Measurements from ENCODE around the gene ZNF718.
"Not testable (repeated sequence)": the region's sequence is repeated elsewhere in the genome, so short reads cannot be mapped to it uniquely, and the experiment has no call there.

Gene ZNF718

GRCh38 chr4:124275-125081 is at the start of gene ZNF718:
TSS of gene ZNF718 (plus strand) at chr4:124501. CDS start at chr4:124671, 170 bp downstream.
- in situ Hi-C loops (cut with MboI; ENCODE audit: low pct_unique_long_range_greater_than_20kb, low sequenced_read_pairs): no loop called here

GRCh38 chr4:85951-86350 is 38.4 kb upstream of the ZNF718 start:
- no peak for DNase-seq
- in situ Hi-C loops (cut with MboI; ENCODE audit: low pct_unique_long_range_greater_than_20kb, low sequenced_read_pairs): no loop called here

More at GRCh38 chr4:124275-125081, at the start of gene ZNF718:
- DNase-seq: peak; percentile 98

- DNase-seq; in situ Hi-C loops (cut with MboI; ENCODE audit: low pct_unique_long_range_greater_than_20kb, low sequenced_read_pairs): not testable (repeated sequence)
These were observed 37.6 kb upstream of the ZNF718 start for GRCh38 chr4:86559-87324.

GRCh38 chr4:98386-98785 is 25.9 kb upstream of the ZNF718 start:
- in situ Hi-C loops (cut with MboI; ENCODE audit: low pct_unique_long_range_greater_than_20kb, low sequenced_read_pairs): no loop called here
- DNase-seq: no peak

GRCh38 chr4:99863-100262 is 24.4 kb upstream of the ZNF718 start:
- in situ Hi-C loops (cut with MboI; ENCODE audit: low pct_unique_long_range_greater_than_20kb, low sequenced_read_pairs): no loop called here
- DNase-seq: no peak

- in situ Hi-C loops (cut with MboI; ENCODE audit: low pct_unique_long_range_greater_than_20kb, low sequenced_read_pairs): no loop called here
- no peak for DNase-seq
These were observed 17.2 kb upstream of the ZNF718 start for GRCh38 chr4:107083-107443.

- DNase-seq: no peak
- in situ Hi-C loops (cut with MboI; ENCODE audit: low pct_unique_long_range_greater_than_20kb, low sequenced_read_pairs): no loop called here
These were observed 16.6 kb upstream of the ZNF718 start for GRCh38 chr4:107444-108429.

- DNase-seq: no peak
- in situ Hi-C loops (cut with MboI; ENCODE audit: low pct_unique_long_range_greater_than_20kb, low sequenced_read_pairs): no loop called here
These were observed 11.5 kb upstream of the ZNF718 start for GRCh38 chr4:112771-113170.

- DNase-seq: no peak
- in situ Hi-C loops (cut with MboI; ENCODE audit: low pct_unique_long_range_greater_than_20kb, low sequenced_read_pairs): no loop called here
These were observed 10.6 kb upstream of the ZNF718 start for GRCh38 chr4:113732-114131.

- no peak for DNase-seq
- in situ Hi-C loops (cut with MboI; ENCODE audit: low pct_unique_long_range_greater_than_20kb, low sequenced_read_pairs): no loop called here
These were observed 10.2 kb upstream of the ZNF718 start for GRCh38 chr4:114149-114548.

- DNase-seq: no peak
- in situ Hi-C loops (cut with MboI; ENCODE audit: low pct_unique_long_range_greater_than_20kb, low sequenced_read_pairs): no loop called here
These were observed 7.8 kb upstream of the ZNF718 start for GRCh38 chr4:116499-116898.

- in situ Hi-C loops (cut with MboI; ENCODE audit: low pct_unique_long_range_greater_than_20kb, low sequenced_read_pairs): no loop called here
- peak; percentile 59 for DNase-seq
These were observed 3.7 kb upstream of the ZNF718 start for GRCh38 chr4:120616-121015.

- in situ Hi-C loops (cut with MboI; ENCODE audit: low pct_unique_long_range_greater_than_20kb, low sequenced_read_pairs): no loop called here
- DNase-seq: peak; percentile 94
These were observed 2.8 kb upstream of the ZNF718 start for GRCh38 chr4:121408-122084.

- in situ Hi-C loops (cut with MboI; ENCODE audit: low pct_unique_long_range_greater_than_20kb, low sequenced_read_pairs); DNase-seq: not testable (repeated sequence)
These were observed 403 bp upstream of the ZNF718 start for GRCh38 chr4:123922-124274.

GRCh38 chr4:125091-125771 is 930 bp downstream of the ZNF718 start:
- in situ Hi-C loops (cut with MboI; ENCODE audit: low pct_unique_long_range_greater_than_20kb, low sequenced_read_pairs): no loop called here
- peak; percentile 67 for DNase-seq

GRCh38 chr4:125833-126232 is 1.5 kb downstream of the ZNF718 start:
- in situ Hi-C loops (cut with MboI; ENCODE audit: low pct_unique_long_range_greater_than_20kb, low sequenced_read_pairs): no loop called here
- DNase-seq: peak; percentile 35

GRCh38 chr4:132483-132882 is 8.2 kb downstream of the ZNF718 start:
- in situ Hi-C loops (cut with MboI; ENCODE audit: low pct_unique_long_range_greater_than_20kb, low sequenced_read_pairs): no loop called here
- no peak for DNase-seq

- in situ Hi-C loops (cut with MboI; ENCODE audit: low pct_unique_long_range_greater_than_20kb, low sequenced_read_pairs): no loop called here
- DNase-seq: no peak
These were observed 14.6 kb downstream of the ZNF718 start for GRCh38 chr4:138935-139334.

Measured in KBM-7 (cell line).